Suppressor macrophage treated with lipopolysaccharide for 4 hours (primary cell): Measurements from ENCODE around the gene TOR2A.

ENCODE experiments used
- DNase-seq: peaks from one replicate; pipeline ENCODE4 v3.0.0-alpha.2; 2020

The TOR2A gene

GRCh38 chr9:127734747-127735529 lies at the start of gene TOR2A:
TSS of gene TOR2A (minus strand) at chr9:127735294. CDS start at chr9:127735270, 24 bp downstream.
- peak; percentile 99 for DNase-seq

DNA sequence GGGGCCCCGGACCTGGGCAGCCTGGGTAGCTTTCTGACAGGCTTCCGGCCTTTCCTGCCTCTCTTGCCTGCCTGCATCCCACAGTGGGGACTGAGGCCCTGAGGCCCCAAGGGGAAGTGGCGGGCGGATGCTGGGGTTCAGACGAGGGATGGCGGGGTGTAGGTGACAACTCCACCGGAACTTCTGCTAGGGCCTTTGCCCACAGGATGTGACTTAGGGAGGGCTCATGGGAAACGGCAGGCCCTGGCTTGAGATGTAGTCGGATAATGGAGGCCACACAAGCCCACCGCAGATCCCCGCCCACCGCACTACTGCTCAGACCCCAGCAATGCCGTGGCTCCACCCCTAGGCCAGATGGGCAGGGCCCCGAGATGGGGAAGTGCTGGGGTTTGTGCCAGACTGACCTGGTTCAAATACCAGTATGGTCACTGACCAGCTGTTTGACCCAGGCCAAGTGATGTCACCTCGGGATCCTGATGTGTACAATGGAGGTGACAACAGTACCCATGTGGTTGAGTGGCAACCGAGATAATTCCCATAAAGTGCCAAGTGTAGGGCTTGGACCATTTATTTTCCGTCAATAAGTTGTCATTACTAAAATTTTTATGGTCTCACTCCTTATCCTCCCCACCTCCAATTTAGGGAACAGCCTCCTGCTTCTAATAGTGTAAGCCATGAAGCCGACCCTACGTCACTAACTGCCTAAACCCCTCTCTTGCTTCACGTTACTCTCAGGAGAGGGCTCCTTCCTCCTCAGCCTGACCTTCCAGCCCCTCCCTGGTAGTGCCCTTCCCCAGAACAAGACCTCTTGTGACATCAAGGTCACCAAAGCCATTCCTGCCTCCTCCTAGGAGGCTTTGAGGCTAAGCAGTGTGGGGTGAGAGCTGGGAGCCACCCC lies 48.3 kb upstream of the TOR2A start:
- peak; percentile 70 for DNase-seq

DNA sequence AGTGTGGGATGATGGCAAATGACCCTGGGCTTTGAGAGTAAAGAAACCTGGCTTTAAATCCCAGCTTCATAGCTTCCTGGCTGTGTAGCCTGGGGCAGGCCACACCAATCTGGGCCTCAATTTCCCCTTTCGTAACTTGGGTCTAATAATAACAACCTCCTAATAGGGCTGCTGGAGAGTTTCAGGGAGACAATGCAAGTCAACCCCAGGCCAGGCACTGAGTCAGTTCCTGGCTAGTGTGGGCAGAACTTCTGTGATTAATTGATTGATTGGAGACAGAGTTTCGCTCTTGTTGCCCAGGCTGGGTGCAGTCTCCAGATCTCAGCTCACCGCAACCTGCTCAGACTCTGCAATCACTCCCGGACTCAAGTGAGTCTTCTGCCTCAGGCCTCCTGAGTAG lies 46.7 kb upstream of the TOR2A start:
- no peak for DNase-seq

GRCh38 chr9:127780909-127781308 lies 45.8 kb upstream of the TOR2A start:
- DNase-seq: peak; percentile 77

- no peak for DNase-seq
Measured at GRCh38 chr9:127780126-127780885, 45.2 kb upstream of the TOR2A start.

- DNase-seq: peak; percentile 84
Measured at GRCh38 chr9:127779136-127779981, 44.3 kb upstream of the TOR2A start.

DNA sequence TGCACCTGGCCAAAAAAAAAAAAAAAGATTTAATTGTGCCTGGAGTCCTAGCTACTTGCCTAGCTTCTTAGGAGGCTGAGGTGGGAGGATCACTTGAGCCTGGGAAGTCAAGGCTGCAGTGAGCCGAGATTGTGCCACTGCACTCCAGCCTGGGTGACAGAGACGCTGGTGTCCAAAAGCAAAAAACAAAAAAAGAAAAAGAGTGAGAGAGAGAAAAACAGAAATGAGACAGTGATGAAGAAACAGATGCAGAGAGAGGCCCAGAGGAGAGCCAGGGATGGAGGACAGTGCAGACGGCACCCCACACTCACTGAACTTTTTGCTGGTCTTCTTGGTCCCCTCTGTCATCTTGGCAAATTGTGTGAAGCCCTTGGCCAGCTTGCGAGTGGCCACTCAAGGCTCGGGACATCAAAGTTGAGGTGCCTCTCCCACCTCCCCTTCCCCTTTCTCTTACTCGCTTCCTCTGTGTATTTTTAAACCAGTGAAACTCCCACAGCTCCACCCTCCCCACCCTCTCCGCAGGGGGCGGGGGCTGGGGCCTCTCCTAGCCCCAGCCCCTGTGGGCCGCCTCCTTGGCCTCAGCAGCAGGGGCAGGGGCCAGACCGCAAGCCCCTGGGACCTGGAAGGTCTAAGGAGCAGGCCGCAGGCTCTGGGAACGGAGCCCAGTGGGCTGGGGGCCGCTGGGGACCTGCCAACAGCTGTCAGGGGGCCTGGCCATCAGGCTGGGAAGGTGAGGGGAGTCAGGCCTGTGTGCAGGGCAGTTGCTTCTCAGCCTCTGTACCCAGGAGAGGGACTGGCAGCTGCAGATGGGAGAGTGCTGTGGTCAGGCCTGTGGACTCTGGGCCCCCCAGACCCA lies 43.4 kb upstream of the TOR2A start, which contains the start of gene SH2D3C:
TSS of gene SH2D3C (minus strand) at position 387 of the 856 bp plus-strand sequence. CDS start at position 348, 39 bp downstream.
- DNase-seq: peak; percentile 51

DNA sequence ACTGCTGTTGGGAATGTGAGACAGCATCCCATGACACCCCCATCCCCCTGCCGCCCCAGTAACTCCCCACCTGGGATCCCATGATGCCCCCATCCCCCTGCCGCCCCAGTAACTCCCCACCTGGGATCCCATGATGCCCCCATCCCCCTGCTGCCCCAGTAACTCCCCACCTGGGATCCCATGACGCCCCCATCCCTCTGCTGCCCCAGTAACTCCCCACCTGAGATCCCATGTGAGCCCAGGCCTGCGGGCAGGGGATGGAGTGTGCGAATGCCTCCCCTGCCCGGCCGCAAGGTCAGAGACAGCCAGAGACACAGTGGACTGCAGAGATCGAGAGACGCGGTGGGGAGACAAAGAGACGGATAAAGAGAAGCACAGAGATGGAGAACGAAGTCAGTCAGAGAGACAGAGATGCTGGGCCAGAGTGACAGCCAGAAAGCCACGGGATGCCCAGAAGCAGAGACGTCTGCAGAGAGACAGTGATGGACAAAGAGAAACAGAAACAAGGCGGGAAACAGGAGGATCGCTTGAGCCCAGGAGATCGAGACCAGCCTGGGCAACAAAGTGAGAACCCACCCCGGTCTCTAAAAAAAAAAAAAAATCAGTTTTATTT lies 42.4 kb upstream of the TOR2A start:
- no peak for DNase-seq

DNA sequence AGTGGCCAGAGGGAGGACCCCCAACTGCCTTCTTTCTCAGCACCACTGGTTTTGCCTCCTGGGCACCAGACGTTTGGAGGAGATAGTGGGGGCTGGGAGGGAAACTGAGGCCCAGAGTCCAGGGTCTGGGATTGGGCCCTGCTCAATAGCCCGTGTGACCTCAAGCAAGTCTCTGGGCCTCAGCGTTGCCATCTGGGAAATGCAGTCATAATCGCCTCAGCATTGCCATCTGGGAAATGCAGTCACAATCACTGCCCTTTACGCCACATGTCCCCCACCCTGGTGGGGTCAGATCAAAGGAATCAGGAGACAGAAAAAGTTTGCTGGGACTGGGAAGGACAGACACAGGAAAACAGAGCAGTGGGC lies 41.8 kb upstream of the TOR2A start:
- DNase-seq: no peak

DNA sequence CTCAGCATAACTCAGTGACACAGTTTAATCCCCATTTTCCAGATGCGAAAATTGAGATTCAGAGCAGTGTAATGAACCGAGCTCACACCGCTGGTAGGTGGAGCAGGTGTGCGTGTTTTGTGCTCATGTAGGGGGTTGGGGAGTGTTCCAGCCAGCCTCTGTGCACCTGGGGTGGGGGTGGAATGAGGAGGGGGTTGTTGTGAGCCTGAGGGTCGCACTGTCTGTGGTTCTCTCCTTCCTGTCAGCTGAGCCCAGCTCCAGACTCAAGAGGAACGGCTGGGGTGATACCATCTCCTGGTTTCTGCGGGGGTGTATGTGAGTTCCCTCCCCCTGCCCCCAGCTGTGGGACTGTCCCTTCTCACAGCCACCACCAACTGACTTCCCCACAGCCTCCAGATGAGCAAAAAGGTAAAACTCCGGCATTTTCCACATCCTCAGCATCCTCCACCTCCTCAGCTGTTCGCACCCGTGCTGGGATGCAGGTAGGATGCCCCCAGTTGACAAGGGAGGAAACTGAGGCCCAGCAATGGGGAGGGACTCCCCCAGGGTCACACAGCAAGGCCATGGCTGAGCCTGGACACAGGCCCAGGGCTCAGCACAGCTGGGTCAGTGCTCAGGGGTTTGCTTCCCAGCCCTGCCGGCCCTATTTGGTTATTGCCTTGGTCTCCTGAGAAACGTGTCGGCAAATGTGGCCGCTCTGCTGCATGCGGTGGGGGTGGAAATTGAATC lies 41.3 kb upstream of the TOR2A start:
- peak; percentile 78 for DNase-seq

DNA sequence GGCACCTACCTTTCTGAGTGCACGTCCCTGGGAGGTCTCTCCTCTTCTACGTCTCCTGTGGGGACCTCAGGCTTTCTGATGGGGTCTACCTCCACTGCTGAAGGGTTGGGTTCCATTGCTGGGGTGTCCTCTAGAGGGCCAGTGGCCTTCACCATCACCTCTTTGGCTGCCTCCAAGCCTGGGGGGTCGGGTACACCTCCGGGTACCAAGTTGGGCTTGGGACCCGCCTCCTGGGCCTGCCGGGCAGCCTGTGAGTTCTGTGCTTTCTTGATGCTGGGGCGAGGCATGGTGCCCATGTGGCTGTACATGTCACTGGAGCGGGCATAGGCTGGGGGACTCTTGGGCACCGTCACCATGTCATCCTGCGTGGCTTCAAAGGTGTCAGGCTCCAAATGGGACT lies 38.9 kb upstream of the TOR2A start:
- no peak for DNase-seq

GRCh38 chr9:127773272-127773671 lies 38.2 kb upstream of the TOR2A start:
- peak; percentile 59 for DNase-seq

- no peak for DNase-seq
Measured at GRCh38 chr9:127772603-127773002, 37.5 kb upstream of the TOR2A start.

- DNase-seq: no peak
Measured at GRCh38 chr9:127771570-127772189, 36.6 kb upstream of the TOR2A start.

GRCh38 chr9:127770905-127771569 lies 35.9 kb upstream of the TOR2A start:
- peak; percentile 99 for DNase-seq

GRCh38 chr9:127770583-127770904 lies 35.5 kb upstream of the TOR2A start:
- DNase-seq: no peak

DNA sequence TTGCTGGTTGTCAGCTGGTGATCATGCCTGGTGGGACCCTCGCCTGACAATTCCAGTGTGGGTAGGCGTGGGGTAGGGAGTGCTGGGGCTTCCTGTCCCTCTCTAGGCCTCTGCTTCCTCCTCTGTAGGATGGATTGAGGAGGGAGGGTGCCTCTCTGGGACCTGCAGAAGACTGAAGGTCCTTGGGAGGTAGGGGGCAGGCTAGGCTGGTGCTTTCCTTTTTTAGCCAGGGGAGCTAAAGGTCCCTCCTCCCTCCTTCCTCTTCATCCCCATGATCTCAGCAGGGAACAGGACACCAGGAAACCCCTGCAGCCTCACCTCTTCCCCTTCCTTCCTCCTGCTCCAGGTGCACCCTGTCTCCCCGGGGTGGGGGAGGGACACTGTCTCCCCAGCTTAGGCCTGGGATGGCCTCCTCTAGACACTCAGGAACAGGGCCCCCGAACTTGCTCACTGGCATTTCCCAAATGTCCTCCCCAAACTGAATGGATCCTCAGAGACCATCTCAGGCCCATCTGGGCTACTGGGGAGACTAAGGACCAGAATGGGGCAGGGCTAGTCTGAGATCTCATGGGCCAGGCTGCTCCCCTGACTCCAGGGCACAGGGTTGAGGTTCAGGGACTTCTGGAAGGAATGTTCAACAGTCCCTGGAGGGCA lies 35.0 kb upstream of the TOR2A start:
- DNase-seq: no peak

GRCh38 chr9:127769101-127769500 lies 34.0 kb upstream of the TOR2A start:
- no peak for DNase-seq

DNA sequence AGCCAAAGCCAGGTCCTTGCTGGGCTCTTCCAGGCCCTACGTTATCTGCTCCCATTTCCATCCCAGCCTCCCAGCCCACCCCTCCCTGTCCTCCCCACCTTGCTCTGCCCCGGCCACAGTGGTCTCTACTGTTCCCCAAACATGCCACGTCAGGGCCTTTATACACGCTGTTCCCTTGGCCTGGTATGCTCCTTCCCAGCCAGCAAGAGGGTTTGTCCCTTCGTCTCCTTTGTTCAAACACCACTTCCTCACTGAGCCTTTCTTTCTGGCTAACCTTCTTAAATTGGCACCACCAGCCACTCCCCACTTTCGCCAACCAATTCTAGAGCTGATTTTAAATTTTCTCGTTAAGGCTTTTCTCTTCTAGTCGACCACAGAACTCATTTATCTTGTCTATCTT lies 33.6 kb upstream of the TOR2A start:
- DNase-seq: no peak
